Thoracic aorta (tissue), 2 donors: ENCODE measurements around the gene VIL1. TPM values are rescaled to one million over a fixed set of nuclear protein-coding genes. Genes with fewer than 3 reads are reported as not detected.

ENCODE experiments used
- ATAC-seq: fragments of 150-250 bp; one replicate; pipeline ENCODE4 v1.8.0; 2017; ENCODE audit warnings: low read depth; ENCODE audit not compliant: insufficient number of reproducible peaks, low FRiP score
- DNase-seq: peaks from one replicate; pipeline ENCODE4 v3.0.0-alpha.2; 2020; ENCODE audit warnings: low spot score
- H3K27ac ChIP-seq, 2 donors: fragments of 200-600 bp; sonication (generic); 1 replicate in 1 of 2; 2 replicates in 1 of 2; pipeline ENCODE4 v1.5.1; 2016; ENCODE audit warnings: mild to moderate bottlenecking in 2 of 2, moderate library complexity in 2 of 2
- H3K27me3 ChIP-seq: fragments of 200-600 bp; sonication (generic); replicated peaks from 2 replicates; pipeline ENCODE4 v1.6.0; 2016; ENCODE audit warnings: mild to moderate bottlenecking; ENCODE audit not compliant: insufficient read depth
- H3K36me3 ChIP-seq: fragments of 200-600 bp; sonication (generic); one replicate; pipeline ENCODE4 v1.5.1; 2016
- H3K4me1 ChIP-seq, 2 donors: fragments of 200-600 bp; sonication (generic); 1 replicate in 1 of 2; 2 replicates in 1 of 2; pipeline versions ENCODE4 v1.5.1 to v1.6.0; 2016; ENCODE audit warnings: low read depth in 2 of 2, mild to moderate bottlenecking in 1 of 2; ENCODE audit not compliant: control insufficient read depth in 1 of 2
- H3K4me3 ChIP-seq: fragments of 200-600 bp; sonication (generic); 2 replicates; pipeline ENCODE4 v1.5.1; 2016; ENCODE audit warnings: mild to moderate bottlenecking
- H3K9me3 ChIP-seq: fragments of 200-600 bp; sonication (generic); 2 replicates; pipeline ENCODE4 v1.5.1; 2016
- total RNA-seq, 2 donors: library from RNA; depleted of rRNA; stranded (reverse); fragments of >200 nt; gene quantifications; one replicate each; pipeline versions ENCODE4 v1.1.0 to v1.2.3, GENCODE V29; 2016
- TF ChIP-seq, protein P1 (sequence below): fragments of 200-600 bp; sonication (generic); IDR thresholded peaks from one replicate; pipeline ENCODE4 v1.5.1; 2019; ENCODE audit warnings: antibody characterized with exemption

Gene VIL1
- total RNA-seq, 2 donors from 2014 or later, result 3.6 TPM; not detected in 1

DNA sequence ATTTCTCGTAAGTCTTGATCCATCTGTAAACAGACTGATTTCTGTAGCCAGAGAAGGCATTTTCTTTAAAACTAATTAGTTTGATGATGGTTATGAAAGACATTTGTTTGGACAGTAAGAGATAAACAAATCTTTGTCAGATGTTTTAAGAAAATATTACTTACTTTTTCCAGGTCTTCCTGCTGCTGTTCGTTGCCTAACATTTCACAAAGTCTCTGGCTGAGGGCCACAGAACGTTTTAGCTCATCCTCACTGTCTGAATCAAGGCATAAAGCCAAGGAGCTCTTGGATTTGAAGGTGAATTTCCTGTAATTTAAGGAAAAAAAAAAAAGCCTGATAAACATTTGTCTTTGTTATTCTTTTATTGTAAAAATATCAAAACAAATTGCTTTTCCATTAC is 57.8 kb downstream of the VIL1 start:
- H3K27me3 ChIP-seq, result no peaks in the 10 kb centered on the region
- no peak for DNase-seq
- H3K4me3 ChIP-seq, result no peak overlapping the region
- ATAC-seq, result no peak
- H3K9me3 ChIP-seq, result no peaks in the 10 kb centered on the region
- TF ChIP-seq, protein P1, sequence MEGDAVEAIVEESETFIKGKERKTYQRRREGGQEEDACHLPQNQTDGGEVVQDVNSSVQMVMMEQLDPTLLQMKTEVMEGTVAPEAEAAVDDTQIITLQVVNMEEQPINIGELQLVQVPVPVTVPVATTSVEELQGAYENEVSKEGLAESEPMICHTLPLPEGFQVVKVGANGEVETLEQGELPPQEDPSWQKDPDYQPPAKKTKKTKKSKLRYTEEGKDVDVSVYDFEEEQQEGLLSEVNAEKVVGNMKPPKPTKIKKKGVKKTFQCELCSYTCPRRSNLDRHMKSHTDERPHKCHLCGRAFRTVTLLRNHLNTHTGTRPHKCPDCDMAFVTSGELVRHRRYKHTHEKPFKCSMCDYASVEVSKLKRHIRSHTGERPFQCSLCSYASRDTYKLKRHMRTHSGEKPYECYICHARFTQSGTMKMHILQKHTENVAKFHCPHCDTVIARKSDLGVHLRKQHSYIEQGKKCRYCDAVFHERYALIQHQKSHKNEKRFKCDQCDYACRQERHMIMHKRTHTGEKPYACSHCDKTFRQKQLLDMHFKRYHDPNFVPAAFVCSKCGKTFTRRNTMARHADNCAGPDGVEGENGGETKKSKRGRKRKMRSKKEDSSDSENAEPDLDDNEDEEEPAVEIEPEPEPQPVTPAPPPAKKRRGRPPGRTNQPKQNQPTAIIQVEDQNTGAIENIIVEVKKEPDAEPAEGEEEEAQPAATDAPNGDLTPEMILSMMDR, result no peak
- H3K27ac ChIP-seq, result no peak overlapping the region
- H3K4me1 ChIP-seq, result no peaks in the 10 kb centered on the region
- peaks cover 11% of the 10 kb centered on the region for H3K36me3 ChIP-seq

DNA sequence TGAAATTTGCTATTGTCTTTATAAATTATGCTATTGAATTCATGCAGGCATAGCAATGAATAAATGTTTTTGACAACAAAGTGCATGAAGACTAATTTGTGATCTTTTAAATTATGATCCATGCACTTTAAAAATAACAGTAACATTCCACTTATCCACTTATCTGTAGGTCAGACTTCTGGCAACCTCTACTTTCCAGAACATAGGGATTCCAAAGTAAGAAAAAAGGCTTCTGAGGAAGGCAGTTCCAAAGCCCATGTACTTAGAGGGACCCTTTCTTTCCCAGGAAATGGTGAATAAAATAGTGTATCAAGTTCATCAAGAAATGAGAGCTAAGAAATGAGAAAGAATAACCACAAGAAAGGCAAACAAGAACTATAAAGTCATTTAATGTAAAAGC is 58.3 kb downstream of the VIL1 start:
- Histone ChIP-seq H3K4me3 (no peak overlapping the region), H3K9me3 (no peaks in the 10 kb centered on the region), H3K27me3 (no peaks in the 10 kb centered on the region), H3K27ac (no peak overlapping the region), H3K4me1 (no peaks in the 10 kb centered on the region), H3K36me3 (peaks cover 14% of the 10 kb centered on the region)
- TF ChIP-seq, protein P1, result no peak
- DNase-seq (no peak), ATAC-seq (no peak)

DNA sequence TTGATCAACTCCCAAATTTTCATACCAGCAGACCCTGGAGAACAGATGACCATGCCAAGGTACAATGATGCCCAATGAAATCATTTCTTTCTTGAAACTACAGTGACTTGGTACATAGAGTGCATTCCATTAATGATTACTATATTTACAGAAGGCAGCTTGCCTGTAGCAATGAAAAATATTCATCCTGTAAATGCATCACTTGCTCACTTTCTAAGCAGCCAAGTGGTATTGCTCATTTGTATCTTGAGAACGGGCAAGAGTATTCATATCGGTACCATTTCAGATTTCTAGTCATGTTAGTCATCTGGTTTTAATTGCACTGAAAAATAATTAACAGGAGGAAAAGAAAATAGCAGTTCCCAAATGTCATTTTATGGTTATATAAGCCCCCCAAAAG is 59.6 kb downstream of the VIL1 start:
- Histone ChIP-seq H3K36me3 (peaks cover 14% of the 10 kb centered on the region), H3K9me3 (no peaks in the 10 kb centered on the region), H3K4me3 (no peak overlapping the region), H3K27me3 (no peaks in the 10 kb centered on the region), H3K27ac (no peak overlapping the region), H3K4me1 (no peaks in the 10 kb centered on the region)
- TF ChIP-seq, protein P1, result no peak
- ATAC-seq, result no peak
- no peak for DNase-seq

DNA sequence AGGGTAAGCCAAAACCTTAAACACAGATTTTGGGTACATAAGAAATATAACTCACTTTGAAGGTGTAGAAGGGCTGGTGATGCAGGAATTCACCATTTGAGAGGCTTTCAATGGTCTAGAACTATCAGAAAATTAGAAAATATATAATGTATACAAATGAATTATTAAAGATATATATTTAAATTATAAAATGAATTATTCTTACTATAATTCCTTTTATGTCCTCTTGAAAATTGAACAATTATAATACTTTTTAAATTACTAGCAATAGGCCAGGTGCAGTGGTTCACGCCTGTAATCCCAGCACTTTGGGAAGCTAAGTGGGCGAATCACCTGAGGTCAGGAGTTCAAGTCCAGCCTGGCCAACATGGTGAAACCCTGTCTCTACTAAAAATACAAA is 60.7 kb downstream of the VIL1 start:
- H3K27ac ChIP-seq, result no peak overlapping the region
- TF ChIP-seq, protein P1, result no peak
- H3K4me3 ChIP-seq, result no peak overlapping the region
- peaks cover 12% of the 10 kb centered on the region for H3K36me3 ChIP-seq
- H3K27me3 ChIP-seq, result no peaks in the 10 kb centered on the region
- H3K4me1 ChIP-seq, result no peaks in the 10 kb centered on the region
- ATAC-seq (no peak), DNase-seq (no peak)
- no peaks in the 10 kb centered on the region for H3K9me3 ChIP-seq

DNA sequence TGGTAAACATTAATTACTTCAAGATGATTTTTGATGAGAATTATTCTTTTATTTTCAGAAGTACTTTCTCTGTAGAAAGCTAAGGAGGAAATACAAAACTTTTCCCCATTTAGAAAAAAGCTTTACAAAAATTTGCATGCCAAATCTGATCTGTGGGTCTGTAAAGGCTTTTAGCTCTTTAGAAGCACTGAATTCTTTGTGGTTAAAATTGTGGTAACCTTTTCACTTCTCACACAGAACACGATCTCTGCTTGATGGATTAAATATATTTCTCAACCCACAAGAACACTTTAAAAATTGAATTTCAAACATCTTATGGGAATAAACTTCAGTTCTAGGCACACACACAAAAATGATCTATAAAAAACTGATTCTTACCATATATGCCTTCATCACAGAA is 63.7 kb downstream of the VIL1 start:
- no peaks in the 10 kb centered on the region for H3K9me3 ChIP-seq
- TF ChIP-seq, protein P1, result no peak
- H3K4me1 ChIP-seq, result no peaks in the 10 kb centered on the region
- no peak for ATAC-seq
- H3K4me3 ChIP-seq, result no peak overlapping the region
- DNase-seq, result no peak
- no peaks in the 10 kb centered on the region for H3K27me3 ChIP-seq
- H3K36me3 ChIP-seq, result peaks cover 18% of the 10 kb centered on the region
- no peak overlapping the region for H3K27ac ChIP-seq
